ENCODE results near the gene MRPS10. TPM values are rescaled to one million over a fixed set of nuclear protein-coding genes. Genes with fewer than 3 reads are reported as not detected.
"Not testable (repeated sequence)": the region's sequence is repeated elsewhere in the genome, so short reads cannot be mapped to it uniquely, and the experiment has no call there.

MRPS10 gene
- total RNA-seq, 1 donor from 2014 or later = 27.3 TPM

- Mint-ChIP-seq H3K36me3 (no peaks in the 10 kb centered on the region), H3K27ac (no peak overlapping the region), H3K4me1 (ENCODE audit: unreplicated experiment) (no peaks in the 10 kb centered on the region), H3K27me3 (peaks cover 6% of the 10 kb centered on the region), H3K9me3 (no peaks in the 10 kb centered on the region), H3K4me3 (no peak overlapping the region)
- peak; percentile 38 for TF ChIP-seq CTCF (conservative IDR thresholded peaks at IDR 0.05)
- no peak for DNase-seq (ENCODE audit: extremely low spot score, unreplicated experiment)
These were observed 41.8 kb downstream of the MRPS10 start for GRCh38 chr6:42175860-42176259.

- no peak within 1 kb of the TSS for H3K27ac Mint-ChIP-seq
- H3K4me1 Mint-ChIP-seq (ENCODE audit: unreplicated experiment) = no peaks in the 10 kb centered on the region
- no peak within 1 kb of the TSS for H3K4me3 Mint-ChIP-seq
- H3K9me3 Mint-ChIP-seq = no peaks in the 10 kb centered on the region
- no peaks in the 10 kb centered on the region for H3K27me3 Mint-ChIP-seq
- H3K36me3 Mint-ChIP-seq = no peaks in the 10 kb centered on the region
- TF ChIP-seq CTCF (conservative IDR thresholded peaks at IDR 0.05) = no peak
- no peak for DNase-seq (ENCODE audit: extremely low spot score, unreplicated experiment)
These were observed 44.6 kb downstream of the MRPS10 start, which contains the start of gene GUCA1A for GRCh38 chr6:42173101-42173500. Gene GUCA1A (plus strand): TSS chr6:42173364. CDS start chr6:42173614, 250 bp downstream.

- no peaks in the 10 kb centered on the region for H3K27me3 Mint-ChIP-seq
- no peak overlapping the region for H3K27ac Mint-ChIP-seq
- H3K4me1 Mint-ChIP-seq (ENCODE audit: unreplicated experiment) = no peaks in the 10 kb centered on the region
- DNase-seq (ENCODE audit: extremely low spot score, unreplicated experiment) = no peak
- H3K36me3 Mint-ChIP-seq = no peaks in the 10 kb centered on the region
- no peaks in the 10 kb centered on the region for H3K9me3 Mint-ChIP-seq
- no peak overlapping the region for H3K4me3 Mint-ChIP-seq
- no peak for TF ChIP-seq CTCF (conservative IDR thresholded peaks at IDR 0.05)
These were observed 45.7 kb downstream of the MRPS10 start for GRCh38 chr6:42171813-42172581.

- H3K27ac Mint-ChIP-seq; H3K27me3 Mint-ChIP-seq; DNase-seq (ENCODE audit: extremely low spot score, unreplicated experiment); H3K36me3 Mint-ChIP-seq; H3K9me3 Mint-ChIP-seq; H3K4me1 Mint-ChIP-seq (ENCODE audit: unreplicated experiment); H3K4me3 Mint-ChIP-seq: not testable (repeated sequence)
These were observed 47.9 kb downstream of the MRPS10 start for GRCh38 chr6:42169780-42170179.

- Mint-ChIP-seq H3K4me1 (ENCODE audit: unreplicated experiment) (peaks cover 8% of the 10 kb centered on the region), H3K36me3 (no peaks in the 10 kb centered on the region), H3K27me3 (peaks cover 4% of the 10 kb centered on the region), H3K9me3 (no peaks in the 10 kb centered on the region), H3K27ac (peak overlapping the region; percentile 32), H3K4me3 (no peak overlapping the region)
- no peak for TF ChIP-seq CTCF (conservative IDR thresholded peaks at IDR 0.05)
- DNase-seq (ENCODE audit: extremely low spot score, unreplicated experiment) = no peak
These were observed 49.0 kb downstream of the MRPS10 start for GRCh38 chr6:42168650-42169049.

GRCh38 chr6:42166444-42167141 is 51.1 kb downstream of the MRPS10 start:
- Mint-ChIP-seq H3K4me3 (no peak overlapping the region), H3K27me3 (peaks cover 4% of the 10 kb centered on the region), H3K36me3 (no peaks in the 10 kb centered on the region), H3K4me1 (ENCODE audit: unreplicated experiment) (peaks cover 8% of the 10 kb centered on the region), H3K9me3 (no peaks in the 10 kb centered on the region), H3K27ac (peak overlapping the region; percentile 82)
- DNase-seq (ENCODE audit: extremely low spot score, unreplicated experiment) = peak; percentile 83
- TF ChIP-seq CTCF (conservative IDR thresholded peaks at IDR 0.05) = peak; percentile 92

Measured in type B pancreatic cell (in vitro differentiated cells).